ENCODE results near the gene FOSB.
A peak's percentile ranks its signal among the peaks of the same experiment; 100 is the strongest.
"Not testable (repeated sequence)": the region's sequence is repeated elsewhere in the genome, so short reads cannot be mapped to it uniquely, and the experiment has no call there.

FOSB gene

GRCh38 chr19:45506989-45507871, 39.4 kb downstream of the FOSB start, which contains the start of gene VASP:
TSS of gene VASP (plus strand) at chr19:45507479. CDS start at chr19:45507772, 293 bp downstream.
- peak; percentile 96 for DNase-seq

DNA sequence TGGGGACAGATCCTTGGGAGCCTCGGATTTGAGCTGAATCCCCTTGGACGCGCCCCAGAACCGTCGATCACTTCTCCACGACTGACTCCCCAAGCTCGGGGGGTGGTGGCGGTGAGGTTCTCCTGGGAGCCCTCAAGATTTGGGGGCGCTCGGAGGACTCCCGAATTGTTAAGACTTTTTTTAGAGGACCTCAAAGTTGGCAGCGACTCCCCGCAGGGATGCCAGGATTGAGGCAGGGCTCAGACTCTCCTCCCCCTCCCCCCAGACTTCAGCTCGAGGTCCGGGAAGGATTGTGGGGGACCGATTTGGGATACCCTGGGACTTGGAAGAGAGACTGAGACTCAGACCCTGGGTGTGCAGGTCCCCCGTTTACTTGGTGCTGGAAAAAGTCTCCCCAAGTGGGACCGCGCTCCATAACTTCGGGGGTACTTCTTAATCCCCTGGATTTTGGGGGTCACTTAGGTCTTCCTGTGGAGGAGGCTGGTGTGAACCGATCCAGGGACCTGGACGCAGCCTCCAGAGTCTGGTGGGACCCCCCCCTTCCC, 40.1 kb downstream of the FOSB start:
- no peak for DNase-seq

DNA sequence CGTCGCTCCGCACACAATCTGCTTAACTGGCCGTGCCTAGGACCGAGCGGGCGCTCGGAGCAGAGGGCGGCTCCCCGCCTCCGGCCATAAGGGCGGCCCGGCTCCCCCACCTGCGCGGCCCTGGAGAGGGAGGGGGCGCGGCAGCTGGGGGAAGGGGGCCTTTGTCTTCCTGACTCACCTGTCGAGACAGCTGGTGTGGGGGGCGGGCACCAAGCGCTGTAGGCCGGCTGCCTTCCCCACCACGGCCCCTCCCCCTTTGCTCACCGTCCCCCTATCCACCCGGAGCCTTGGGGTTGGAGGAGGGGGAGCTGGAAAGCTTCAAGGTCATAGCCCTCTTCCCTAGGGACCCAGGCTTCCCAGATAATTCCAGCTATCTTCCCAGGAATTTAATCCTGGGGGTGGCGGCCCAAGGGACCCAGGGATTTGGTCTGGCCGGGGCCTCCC, 40.6 kb downstream of the FOSB start:
- DNase-seq, result no peak

- peak; percentile 73 for DNase-seq
Observed at GRCh38 chr19:45508861-45509691, 41.3 kb downstream of the FOSB start.

DNA sequence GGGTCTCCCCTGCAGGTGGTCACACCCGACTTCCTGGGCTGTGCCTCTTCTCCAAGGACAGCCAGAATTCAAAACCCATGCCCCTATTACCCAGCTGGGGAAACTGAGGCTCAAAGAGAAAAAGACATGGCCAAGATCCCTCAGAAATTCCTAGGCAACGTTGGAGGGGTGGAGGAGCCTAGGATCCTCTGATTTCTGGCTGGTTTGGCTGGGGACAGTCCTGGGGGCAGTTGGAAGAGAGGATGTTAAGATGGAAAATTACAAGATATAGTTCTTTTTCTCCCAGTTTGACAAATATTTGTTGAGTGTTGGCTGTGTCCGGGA, 41.9 kb downstream of the FOSB start:
- DNase-seq, result no peak

DNA sequence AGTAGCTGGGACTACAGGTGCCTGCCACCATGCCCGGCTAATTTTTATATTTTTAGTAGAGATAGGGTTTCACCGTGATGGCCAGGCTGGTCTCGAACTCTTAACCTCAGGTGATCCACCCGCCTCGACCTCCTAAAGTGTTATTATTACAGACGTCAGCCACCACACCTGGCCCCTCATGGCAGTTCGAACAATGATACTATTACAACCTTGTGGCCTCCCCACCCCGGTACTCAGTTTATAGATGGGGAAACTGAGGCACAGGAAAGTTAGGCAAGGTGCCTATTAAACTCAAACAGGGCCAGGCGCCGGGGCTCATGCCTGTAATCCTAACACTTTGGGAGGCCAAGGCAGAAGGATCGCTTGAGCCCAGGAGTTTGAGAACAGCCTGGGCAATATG, 42.6 kb downstream of the FOSB start:
- DNase-seq, result not testable (repeated sequence)

DNA sequence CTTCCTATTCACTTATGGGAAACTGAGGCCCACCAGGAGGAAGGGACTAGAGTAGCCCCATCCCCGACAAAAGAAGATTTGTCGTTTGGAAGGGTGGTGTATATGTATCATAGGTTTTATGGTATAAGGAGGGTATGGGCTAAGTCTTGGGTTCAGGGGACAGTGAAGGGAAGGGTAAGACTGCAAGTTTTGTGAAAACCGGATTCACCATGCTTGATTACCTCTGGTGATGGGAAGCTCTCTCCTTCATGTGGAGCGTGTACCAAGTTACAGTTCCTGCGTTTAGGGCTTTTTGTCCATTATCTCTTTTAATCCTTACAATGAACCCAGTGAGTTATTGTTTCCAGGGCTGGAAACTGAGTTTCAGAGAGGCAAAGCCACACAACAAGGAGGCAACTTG, 43.3 kb downstream of the FOSB start:
- DNase-seq, result no peak

GRCh38 chr19:45512881-45513483, 45.2 kb downstream of the FOSB start:
- DNase-seq, result no peak

GRCh38 chr19:45514376-45515051, 46.7 kb downstream of the FOSB start:
- DNase-seq, result no peak

GRCh38 chr19:45515081-45515624, 47.4 kb downstream of the FOSB start:
- DNase-seq, result peak; percentile 98

- peak; percentile 76 for DNase-seq
Observed at GRCh38 chr19:45515807-45516401, 48.1 kb downstream of the FOSB start.

DNA sequence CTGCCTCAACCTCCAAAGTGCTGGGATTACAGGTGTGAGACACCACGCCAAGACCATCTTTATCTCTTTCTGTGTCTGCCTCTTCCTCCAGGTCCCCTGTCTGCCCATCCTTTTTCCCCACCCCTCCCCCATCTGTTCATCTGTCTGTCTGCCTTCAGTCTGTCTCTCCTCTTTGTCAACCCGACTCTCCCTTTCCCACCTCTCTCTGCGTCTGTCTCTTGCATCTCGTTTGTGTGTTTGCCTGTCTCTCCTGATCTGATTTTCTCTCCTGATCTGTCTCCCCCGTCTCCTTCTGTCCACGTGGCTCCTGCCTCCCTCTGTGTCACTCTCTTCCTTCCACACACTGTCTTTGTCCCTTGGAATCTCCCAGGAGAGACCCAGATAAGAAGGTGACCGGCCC, 49.4 kb downstream of the FOSB start:
- DNase-seq, result no peak

DNA sequence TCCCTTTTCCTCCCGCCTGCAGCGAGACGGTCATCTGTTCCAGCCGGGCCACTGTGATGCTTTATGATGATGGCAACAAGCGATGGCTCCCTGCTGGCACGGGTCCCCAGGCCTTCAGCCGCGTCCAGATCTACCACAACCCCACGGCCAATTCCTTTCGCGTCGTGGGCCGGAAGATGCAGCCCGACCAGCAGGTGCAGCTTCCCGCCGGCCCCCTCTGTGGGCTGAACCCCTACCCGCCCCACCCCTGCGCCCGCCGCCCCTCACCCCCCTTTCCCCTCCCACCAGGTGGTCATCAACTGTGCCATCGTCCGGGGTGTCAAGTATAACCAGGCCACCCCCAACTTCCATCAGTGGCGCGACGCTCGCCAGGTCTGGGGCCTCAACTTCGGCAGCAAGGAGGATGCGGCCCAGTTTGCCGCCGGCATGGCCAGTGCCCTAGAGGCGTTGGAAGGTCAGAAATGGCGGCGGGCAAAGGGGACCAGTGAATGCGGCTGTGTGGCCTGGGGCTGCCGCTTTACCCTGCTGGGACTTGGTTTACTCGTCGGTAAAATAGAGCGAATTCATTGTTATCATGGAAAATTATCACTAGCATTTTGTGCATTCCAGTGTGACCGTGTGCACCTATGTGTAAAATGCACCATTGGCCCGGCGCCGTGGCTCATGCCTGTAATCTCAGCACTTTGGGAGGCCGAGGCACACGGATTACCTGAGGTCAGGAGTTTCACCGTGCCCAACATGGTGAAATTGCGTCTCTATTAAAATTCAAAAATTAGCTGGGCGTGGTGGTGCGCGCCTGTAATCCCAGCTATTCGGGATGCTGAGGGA, 50.1 kb downstream of the FOSB start:
- DNase-seq, result no peak

GRCh38 chr19:45518469-45518826, 50.7 kb downstream of the FOSB start:
- no peak for DNase-seq

DNA sequence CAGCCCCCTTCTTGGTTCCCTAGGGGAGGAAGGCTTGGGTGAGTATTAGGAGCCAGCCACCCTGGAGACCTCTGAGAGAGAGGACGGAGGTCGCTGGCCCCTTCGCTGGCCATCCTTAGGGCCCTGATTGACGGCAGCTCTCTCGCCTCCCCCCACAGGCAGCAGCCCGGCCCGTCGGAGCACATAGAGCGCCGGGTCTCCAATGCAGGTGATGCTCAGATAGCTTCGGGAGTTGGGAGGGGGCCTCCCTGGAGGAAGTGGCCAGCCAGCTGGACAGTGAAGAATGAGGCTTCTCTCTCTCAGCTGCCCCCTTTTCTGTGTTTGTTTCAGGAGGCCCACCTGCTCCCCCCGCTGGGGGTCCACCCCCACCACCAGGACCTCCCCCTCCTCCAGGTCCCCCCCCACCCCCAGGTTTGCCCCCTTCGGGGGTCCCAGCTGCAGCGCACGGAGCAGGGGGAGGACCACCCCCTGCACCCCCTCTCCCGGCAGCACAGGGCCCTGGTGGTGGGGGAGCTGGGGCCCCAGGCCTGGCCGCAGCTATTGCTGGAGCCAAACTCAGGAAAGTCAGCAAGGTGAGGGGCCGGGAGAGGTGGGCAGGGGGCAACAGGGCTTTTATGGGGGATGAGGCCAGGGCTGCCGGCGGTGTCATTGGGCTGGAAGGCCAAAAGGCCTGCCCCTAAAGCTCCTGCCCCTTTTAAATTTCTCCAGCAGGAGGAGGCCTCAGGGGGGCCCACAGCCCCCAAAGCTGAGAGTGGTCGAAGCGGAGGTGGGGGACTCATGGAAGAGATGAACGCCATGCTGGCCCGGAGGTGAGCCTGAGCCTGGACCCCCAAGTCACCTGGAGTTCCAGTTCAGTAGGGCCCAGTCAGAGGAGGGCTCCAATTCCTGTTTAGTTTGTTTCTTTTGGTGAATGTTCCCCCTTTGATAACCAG, 54.5 kb downstream of the FOSB start:
- no peak for DNase-seq

GRCh38 chr19:45523642-45524256, 56.0 kb downstream of the FOSB start:
- DNase-seq, result peak; percentile 80

DNA sequence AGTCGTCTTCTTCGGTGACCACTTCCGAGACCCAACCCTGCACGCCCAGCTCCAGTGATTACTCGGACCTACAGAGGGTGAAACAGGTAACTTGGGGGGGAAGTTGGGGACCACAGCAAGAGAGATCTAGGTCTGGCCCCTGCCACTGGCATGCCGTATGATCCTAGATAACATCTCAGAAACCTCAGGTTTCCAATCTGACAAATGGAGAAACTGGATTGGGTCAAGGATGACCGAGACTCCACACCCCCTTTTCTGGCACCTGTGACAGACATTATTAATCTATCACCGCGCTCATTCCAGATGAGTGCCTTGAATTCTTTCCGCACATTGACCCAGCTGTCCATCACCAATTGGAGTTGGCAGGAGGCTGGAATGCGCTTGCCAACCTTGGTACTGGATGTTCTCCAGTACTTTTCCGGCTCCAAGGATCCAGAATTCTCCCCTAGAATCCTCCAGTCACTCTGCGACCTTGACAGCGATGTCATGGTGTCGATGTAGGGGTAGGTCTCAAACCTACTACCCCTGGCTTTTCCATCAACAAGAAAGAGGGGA, 56.9 kb downstream of the FOSB start:
- DNase-seq, result no peak
